ENCODE results near the gene FBXL19.

- TF ChIP-seq POLR2A (IDR thresholded peaks at IDR 0.05; ENCODE audit: low read depth, low read length) (no peak), PAX5 (IDR thresholded peaks at IDR 0.05; ENCODE audit: insufficient read depth, low read length, severe bottlenecking) (no peak), POLR2AphosphoS5 (IDR thresholded peaks at IDR 0.05; ENCODE audit: low read depth, low read length) (no peak), SPI1 (IDR thresholded peaks at IDR 0.05; ENCODE audit: low read depth, low read length) (no peak), POU2F2 (IDR thresholded peaks at IDR 0.05; ENCODE audit: low read depth, low read length) (no peak), TAF1 (IDR thresholded peaks at IDR 0.05; ENCODE audit: low read depth, low read length) (no peak)
Observed at GRCh38 chr16:30967795-30968194, 44.4 kb downstream of the FBXL19 start.
